Hematopoietic multipotent progenitor cell treated with erythropoietin and hydrocortisone succinate and interleukin-3 and kit ligand, for 6 days (in vitro differentiated cells): ENCODE data around the gene BTBD6.

Experiments
- DNase-seq: peaks from one replicate; pipeline ENCODE4 v3.0.0-alpha.2; 2015

BTBD6 gene

DNA sequence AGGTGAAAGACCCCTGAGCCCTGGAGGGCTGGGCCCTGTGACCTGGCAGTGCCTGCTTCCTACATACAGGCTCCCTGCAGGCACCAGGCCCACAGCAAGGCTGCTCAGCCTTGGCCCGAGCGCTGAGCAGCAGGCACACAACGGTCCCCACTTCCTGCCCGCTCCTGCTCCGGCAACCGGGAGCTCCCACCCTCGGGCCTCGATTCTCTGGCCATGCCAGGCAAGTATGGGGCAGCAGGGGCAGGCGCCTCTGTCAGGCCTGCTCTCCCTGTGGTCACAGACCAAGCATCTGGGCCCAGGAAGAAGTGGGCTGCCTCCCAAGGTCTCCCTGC, 36.6 kb upstream of the BTBD6 start:
- no peak for DNase-seq

DNA sequence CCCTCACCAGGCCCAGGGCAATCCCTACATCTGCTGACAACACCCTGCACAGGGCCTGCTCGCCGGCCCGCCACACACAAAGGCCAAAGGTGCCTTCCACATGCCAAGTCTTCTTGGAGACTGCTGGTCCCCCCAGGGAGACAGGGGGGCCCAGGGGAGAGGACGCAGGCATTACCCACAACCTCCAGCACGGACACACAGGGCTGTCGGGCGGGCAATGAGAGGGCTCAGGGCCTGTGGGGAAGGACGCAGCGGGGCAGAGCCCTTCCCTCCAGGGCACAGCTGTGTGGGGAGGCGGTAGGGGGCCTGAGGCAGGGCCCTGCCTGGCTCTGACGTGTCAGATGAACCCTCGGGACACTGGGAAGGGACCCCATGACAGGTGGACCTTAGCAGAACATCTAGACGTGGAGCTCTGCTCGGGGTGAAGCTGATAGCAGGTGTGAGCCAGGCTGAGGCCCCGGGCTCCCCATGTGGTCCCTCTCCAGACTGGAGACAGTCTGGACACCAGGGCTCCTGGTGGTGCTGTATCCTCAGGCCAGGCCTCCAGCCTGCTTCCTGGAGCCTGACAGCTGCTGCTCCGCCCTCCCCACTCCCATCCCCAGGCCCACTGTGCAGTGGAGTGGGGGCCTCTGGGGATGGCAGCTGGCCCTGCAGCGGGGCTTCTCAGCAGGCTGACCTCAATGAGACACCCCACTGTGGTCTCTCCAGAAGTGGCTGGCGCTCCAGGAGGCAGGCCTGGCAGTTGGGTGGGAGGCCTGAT, 35.6 kb upstream of the BTBD6 start:
- DNase-seq: no peak

DNA sequence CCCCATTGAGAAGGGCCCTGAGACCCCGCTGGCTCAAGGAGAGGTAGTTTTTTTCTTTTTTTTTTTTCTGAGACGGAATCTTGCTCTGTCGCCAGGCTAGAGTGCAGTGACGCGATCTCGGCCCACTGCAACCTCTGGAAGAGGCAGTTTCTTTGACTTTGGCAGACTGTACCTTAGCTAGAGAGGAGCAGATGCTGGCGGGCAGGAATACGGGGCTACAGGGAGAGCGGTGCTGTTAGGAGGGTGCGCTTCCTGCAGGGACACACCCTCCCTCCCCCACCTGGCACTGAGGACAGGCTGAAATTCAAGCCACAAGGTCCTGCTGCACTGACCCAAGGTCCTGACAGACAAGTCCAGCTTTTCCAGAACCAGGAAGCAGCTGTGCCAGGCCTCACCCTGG, 35.0 kb upstream of the BTBD6 start:
- DNase-seq: no peak

DNA sequence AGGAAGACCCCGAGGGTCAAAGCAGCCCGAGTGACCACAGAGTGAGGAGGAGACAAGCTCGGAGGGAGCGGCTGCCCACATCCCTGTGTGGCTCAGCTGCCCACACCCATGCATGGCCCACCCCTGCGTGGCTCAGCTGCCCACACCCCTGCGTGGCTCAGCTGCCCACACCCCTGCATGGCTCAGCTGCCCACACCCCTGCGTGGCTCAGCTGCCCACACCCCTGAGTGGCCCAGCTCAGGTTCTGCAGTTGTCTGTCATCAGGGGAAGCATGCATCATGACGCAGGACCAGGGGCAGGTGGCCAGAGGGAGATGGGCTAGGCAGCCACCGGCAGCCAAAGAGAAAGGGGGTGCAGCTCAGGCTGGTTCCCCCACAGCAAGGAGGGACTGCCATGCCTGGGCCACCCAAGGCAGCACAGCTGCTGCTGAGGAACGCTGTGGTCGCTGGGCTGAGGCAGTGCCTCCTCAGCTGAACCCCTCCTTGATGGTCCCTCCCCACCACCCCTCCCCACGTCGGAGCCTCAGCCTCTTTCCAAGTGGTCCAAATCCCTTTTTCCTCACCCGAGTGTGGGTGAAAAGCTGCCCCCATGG, 33.9 kb upstream of the BTBD6 start:
- no peak for DNase-seq

DNA sequence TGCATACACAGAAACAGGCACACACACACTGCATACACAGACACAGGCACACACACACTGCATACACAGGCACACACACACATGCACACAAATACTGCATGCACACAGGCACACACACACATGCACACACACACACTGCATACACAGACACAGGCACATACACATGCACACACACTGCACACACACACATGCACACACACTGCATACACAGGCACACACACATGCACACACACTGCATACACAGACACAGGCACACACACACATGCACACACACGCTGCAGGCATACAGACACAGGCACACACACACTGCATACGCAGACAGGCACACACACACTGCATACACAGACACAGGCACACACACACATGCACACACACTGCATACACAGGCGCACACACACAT, 32.7 kb upstream of the BTBD6 start:
- no peak for DNase-seq

DNA sequence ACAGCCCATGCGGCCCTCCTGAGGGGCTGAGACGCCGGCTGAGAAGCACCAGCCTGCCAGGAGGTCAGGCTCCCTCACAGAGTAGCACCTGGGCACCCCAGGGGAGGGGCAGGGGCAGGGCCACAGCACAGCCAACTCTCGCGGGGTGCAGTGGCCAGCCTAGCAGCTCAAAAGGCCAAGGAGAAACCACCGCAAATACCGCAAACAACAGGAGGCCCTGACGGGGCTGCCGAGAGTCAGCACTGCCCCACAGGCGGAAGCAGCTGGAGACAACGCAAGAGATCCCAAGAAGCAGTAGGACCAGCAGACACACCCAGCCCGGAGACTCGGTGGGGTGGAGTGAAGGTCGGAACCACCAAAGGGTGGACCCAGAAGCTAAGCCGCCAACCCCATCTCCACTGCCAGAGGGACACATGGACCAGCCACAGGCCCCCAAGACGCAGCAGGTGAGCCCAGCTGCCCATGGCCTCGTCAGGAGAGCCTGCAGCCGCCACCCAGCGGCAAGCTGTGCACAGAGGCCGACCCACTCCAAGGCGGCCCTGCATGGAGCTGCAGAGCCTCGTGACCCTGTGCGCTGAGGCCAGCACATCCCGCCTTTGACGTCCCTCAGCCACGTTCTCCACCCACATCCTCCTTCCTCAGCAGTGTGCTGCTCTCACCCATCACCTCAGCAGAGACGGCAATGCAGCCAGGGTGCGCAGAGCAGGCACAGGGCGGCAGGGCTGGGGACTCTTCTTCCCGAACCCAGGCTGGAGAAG, 31.7 kb upstream of the BTBD6 start:
- no peak for DNase-seq

DNA sequence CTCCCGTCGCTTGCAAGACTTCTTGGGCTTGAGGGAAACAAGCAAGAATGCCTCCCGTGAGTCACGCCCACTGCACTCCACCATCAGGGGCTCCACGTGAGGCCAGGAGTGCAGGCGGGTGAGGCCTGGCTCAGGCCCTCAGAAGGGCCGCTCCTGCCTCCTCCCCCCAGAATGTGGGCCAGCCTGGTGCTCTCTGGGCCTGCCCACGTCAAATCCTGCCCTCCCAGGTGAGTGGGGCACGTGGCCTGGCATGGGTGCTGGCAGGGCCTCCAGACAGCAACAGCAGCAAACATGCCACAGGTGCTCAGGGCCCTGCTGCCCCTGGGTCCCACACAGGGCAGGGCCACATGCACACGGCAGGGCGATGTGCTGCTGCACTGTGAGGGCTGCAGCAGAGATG, 30.6 kb upstream of the BTBD6 start:
- DNase-seq: no peak

DNA sequence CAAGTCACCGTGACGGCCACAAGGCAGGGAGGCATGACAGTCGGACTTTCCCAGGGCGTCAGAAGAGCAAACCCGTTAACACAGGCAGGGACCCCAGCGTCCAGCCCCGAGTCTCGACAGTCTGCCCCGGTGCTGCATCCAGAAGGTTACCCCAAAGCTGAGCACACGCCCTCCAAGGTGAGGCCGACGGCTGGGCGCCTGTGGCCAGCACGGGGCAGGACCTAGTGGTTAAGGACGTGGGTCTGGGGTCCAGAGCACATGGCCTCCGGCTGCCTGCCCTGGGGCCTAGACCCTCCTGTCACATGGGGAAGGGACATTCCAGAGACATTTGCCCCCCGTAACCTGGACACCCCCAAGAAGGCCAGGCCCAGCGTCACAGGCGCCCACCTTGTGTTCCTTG, 29.7 kb upstream of the BTBD6 start:
- no peak for DNase-seq

DNA sequence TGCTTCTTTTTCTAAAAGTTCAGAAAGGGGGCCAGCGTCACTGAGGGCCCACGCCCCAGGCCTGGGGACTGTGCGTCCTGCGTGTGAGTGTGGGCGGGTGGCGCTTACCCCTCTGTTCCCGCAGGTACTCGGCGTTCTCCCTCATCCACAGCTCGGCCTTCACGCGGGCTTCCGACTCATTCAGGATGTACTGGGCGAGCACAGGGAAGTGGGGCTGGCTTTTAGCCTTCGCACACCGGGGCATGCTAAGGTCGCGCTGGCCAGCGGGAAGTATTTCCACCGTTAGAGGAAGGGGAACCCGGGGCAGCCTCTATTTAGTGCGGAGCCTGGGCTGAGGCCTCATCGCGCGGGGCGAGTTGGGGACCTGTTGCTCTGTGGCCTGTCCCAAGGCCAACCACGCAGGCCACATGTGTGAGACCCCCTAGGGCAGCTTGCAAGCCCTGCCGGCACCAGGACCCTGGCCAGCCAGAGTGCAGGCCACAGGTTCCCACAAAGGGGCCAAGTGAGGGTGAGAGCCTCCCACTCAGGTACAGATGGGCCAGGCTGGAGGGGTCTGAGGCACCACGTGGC, 29.2 kb upstream of the BTBD6 start:
- no peak for DNase-seq

DNA sequence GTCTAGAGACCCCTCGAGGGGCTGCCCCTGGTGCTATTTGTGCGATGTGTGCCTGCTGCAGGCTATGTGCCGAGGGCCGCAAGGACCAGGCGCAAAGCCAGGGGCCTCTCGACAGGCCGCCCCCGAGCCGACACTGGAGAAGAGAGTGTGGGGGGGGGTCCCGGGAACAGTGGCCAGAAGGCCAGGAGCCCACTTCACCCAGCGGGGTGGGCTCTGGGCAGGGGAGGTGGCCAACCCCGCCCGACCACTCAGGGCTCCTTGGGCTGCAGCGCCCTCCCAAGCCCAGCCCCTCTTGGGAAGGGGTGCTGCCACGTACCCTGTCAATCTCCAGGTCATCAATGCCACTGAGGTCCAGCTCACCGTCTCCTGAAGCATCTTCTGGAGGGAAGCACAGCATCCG, 28.6 kb upstream of the BTBD6 start:
- DNase-seq: no peak

DNA sequence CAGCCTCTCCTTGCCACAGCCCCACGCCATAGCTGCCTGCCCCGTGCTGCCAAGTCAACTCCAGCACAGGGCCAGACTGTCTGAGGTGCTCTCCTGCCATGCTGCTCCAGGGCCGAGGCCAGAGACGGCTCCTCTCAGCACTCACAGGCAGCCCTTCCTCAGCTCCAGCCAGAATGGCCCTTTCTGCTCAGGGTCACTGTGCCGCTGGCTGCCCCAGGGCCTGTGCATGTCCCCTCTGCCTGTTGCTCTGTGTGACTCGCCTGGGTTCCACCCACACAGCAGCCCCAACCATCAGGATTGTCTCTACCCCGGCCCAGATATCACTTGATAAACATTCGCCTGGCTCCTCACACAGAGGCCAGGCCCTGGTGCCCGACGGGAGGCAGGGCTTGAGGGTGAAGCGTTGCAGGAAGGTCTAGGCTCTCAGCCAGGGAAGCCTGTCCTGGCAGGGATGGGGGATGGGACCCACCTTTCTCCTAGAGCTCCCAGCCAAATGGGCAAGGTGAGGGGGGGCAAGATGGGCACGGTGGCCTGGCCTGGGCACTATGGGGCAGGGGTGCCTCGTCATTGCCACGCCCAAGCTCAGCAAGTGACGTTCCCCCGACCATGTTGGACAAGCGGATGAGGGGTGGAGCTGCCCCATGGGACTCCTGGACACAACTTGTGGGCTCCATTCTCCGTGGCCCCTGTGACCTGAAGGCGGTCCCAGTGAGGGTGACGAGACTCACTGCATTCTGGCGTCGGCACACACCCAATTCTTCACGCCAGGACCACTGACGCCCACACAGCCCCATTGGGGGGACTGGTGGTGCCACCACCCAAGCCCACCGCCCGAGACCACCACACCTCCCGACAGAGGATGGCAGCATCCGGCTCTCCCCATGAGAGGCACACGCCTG, 27.4 kb upstream of the BTBD6 start:
- DNase-seq: no peak

DNA sequence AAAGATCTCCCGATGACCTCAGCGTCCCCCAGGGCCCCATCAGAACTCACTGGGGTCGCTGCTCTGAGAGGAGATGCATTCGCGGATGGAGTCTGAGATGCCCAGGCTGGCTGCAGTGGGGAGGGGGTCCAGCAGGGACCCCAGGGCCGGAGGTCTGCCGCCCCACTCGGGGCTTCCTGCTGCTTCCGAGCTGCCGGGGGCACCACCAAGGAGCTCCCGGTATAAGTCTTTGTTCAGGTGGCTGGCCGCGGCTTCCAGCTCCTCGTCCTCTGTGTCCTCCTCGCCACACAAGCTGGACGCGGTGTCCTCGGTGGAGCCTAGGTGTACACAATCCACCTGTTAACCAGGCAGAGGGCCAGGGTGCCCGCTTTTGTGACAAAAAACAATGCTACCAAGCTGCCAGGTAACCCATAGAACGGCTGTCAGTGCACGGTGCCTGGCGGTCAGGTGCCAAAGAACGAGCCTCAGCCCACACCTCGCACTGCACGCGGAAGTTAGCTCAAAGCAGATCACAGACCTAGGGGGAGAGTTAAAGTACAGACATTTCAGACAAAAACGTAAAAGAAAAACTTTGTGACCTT, 26.6 kb upstream of the BTBD6 start:
- DNase-seq: no peak

DNA sequence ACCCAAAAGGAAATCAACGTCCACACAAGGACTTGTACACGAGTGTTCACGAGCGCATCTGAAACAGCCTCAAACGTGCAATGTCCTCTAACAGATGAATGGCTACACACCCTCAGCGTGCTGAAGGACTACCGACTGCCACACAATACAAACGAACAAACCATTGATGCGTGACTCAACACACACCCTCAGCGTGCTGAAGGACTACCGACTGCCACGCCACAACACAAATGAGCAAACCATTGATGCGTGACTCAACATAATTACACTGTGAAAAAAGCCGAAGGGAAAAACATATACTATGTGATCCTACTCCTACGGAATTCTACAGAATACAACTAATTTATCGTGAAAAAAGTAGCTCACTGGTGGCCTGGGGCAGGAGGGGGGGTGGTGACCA, 25.1 kb upstream of the BTBD6 start:
- no peak for DNase-seq

DNA sequence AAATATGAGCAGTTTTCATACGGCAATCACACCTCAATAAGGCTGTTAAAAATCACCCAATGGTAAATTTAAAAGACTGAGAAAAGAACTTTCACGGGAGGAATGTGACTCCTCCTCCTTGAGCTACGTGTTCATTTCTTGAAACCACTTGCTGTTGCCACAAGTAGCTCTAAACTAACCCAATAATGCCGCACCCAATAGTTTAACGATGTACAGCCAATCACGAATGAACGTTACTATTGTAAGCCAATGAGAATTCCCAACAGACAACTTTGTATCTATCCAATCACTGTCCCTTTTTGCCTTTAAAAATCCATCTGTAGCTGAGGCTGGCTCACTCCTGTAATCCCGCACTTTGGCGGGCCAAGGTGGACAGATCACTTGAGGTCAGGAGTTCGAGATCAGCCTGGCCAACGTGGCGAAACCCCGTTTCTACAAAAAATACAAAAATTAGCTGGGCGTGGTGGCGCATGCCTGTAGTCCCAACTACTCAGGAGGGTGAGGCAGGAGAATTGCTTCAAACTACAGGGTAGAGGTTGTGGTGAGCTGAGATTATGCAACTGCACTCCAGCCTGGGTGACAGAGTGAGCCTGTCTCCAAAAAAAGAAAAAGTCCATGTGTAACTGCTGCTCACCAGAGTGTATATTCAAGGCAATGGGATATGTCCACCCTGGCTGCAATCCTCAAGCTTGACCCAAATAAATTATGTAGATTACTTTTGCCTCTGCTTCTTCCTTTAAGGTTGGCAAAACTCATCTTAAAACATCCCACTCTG, 24.4 kb upstream of the BTBD6 start:
- no peak for DNase-seq

DNA sequence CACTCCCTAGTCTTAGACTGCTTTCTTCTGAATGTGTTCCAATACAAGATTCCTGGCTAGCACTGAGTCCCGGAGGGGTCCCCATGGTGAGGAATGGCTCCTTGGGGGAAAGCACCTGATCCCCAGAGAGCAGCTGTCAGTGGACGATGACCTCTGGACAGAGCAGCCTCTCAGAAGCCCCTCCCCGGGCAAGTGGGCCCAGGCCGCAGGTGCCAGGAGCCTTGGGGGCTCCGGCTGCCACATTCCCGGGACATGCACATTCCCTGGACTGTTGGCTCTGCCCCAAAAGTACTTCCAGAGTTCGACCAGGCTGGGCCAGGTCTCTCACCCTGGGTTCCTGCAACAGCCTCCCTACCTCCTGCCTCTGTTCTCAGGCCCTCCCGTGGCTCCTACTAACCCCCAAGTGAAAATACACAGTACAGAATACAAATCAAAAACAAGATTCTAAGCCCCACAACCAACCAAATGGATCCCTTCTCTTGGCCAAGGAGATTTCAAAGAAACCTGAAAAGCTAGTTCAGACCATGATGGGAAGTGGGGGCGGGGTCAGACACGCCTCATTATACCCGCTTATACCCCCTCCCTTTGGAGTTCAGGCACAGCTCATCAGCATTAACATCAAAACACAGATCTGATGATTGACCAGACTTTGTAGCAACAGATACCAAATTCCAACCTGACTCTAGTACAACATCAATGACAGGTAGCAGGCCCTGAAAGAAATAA, 23.3 kb upstream of the BTBD6 start:
- no peak for DNase-seq

DNA sequence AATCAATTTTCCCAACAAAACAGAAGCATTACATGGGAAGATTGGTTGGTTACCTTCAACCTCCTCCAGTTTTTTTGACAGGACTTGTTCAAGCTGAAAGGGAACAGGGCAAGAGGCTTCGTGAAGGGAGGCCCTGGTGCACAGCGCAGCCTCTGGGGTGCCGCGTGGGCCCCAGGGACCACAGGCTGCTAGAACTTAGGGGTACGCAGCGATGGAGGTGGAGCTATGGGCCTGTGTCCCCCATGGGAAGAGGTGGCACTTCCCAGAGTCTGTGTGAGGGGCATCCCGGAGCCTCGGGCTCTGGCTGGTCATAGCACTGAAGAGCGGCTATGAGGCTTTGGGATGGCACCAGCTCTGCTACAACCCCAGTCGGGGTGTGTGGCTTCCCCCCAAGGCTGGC, 22.1 kb upstream of the BTBD6 start:
- DNase-seq: no peak

DNA sequence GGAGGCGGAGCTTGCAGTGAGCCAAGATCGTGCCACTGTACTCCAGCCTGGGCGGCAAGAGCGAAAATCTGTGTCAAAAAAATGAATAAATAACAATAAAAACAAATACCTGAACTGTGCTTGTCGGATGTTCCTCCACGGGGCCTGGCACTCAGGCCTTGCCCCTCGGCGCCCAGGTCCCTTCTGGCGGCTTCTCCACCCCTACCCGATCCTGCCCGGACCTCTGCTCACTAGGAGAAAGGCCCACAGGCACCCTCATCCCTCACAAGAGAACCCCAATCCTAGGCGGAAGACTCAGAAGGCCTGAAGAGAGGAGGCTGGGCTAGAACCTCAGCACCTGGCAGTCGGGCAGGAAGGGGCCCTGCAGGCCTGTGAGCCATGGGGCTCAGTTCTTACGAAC, 21.0 kb upstream of the BTBD6 start:
- no peak for DNase-seq

DNA sequence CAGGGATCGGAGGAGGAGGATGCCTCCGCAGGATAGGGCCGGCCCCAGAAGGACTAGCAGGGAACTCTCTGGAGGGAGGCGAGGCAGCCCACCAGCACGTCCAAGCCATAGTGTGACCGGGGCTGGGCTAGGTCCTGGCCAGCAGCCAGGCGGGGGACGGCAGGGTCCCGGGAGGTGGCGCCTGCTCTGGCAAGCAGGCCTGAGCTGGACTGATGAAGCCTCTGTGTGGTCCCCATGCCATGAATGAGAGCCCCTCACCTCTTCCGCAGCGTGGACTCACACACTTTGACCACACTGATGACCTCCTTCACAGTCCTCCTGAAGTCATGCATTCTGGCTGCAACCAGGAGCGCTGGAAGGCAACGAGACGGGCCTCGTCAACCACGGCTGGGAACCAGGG, 19.8 kb upstream of the BTBD6 start:
- no peak for DNase-seq

DNA sequence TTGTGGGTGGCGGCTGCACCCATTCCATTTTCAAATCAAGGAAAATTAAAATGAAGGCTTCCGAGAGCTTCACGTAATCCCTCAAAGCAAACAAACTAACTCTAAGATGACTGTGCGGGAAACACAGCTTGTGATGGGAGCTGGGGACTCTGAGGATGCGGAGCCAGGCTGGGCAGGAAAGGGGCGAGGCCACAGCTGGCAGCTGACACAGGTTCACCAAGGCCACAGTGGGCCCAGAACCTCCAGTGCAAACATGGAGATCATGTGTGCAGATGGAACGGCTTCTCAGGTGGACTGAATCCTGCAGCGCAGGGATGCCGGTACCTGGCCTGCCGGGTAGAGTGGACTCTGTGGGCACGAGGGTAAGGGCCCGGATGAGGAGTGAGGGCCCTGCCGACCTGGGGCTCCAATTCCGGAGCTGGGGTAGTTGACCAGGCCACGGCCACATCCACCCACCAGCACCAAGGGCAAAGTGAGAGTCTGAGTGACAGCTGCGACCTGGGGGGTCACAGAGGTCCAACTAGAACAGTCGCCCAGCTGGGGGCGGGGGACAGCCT, 19.2 kb upstream of the BTBD6 start:
- DNase-seq: no peak

DNA sequence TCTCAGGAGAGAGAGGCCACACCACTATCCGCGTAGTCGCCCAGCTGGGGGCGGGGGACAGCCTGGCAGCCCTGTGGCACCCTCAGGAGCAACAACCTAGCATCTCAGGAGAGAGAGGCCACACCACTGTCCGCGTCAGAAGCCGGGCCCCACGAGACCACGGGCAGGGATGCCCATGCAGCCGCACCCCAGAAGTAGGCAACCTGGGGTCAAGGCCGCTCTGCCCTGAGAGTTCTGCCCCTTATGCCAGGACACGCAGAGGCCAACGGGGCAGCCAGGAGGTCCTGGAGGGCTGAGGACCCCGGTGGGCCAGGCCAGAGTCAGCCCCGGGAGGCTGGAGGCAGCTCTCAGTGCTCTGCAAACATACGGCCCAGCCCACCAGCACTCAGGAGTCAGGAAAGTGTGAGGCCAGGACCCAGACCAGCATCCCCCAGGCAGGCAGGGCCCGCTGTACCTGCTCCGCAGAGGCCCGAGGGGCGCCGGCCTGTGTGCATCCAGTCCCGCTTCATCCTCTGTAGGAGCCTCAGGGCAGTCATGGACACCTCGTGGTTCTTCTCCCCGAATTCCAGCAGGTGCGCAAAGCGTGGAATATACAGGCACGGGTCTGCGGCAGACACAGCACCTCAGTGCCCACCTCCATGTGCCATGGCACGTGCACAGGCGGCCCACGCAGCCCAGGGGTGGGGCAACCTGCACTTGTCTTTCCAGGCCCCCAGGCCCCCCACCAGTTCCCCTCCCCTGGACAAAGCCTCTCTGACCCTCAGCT, 7.3 kb upstream of the BTBD6 start:
- no peak for DNase-seq
